Upper lobe of left lung (tissue), 6 donors: ENCODE results near the gene TENM4. TPM values are rescaled to one million over a fixed set of nuclear protein-coding genes. Genes with fewer than 3 reads are reported as not detected.
A peak's percentile ranks its signal among the peaks of the same experiment; 100 is the strongest.

Experiments
- ATAC-seq, 2 donors: fragments of 200-7000 bp; cut with Tn5 transposase; one replicate each; pipeline ENCODE4 v1.9.1; 2022; ENCODE audit warnings: mild to moderate bottlenecking in 2 of 2, moderate library complexity in 2 of 2; ENCODE audit not compliant: low FRiP score in 2 of 2
- DNase-seq, 2 donors: peaks; one replicate each; pipeline ENCODE4 v3.0.0-alpha.2; 2019 to 2020
- H3K27ac ChIP-seq, 4 donors: fragments of 200-600 bp; sonication (generic); one replicate each; pipeline ENCODE4 v1.5.1; 2016 to 2019
- H3K27me3 ChIP-seq, 4 donors: fragments of 200-600 bp; sonication (generic); one replicate each; pipeline ENCODE4 v1.5.1; 2017 to 2019
- H3K36me3 ChIP-seq, 4 donors: fragments of 200-600 bp; sonication (generic); one replicate each; pipeline ENCODE4 v1.5.1; 2016 to 2019
- H3K4me1 ChIP-seq, 4 donors: fragments of 200-600 bp; sonication (generic); one replicate each; pipeline ENCODE4 v1.5.1; 2018 to 2019
- H3K4me3 ChIP-seq, 4 donors: fragments of 200-600 bp; sonication (generic); one replicate each; pipeline ENCODE4 v1.5.1; 2017 to 2019; ENCODE audit warnings: mild to moderate bottlenecking in 2 of 4, moderate library complexity in 1 of 4
- H3K9me3 ChIP-seq, 4 donors: fragments of 200-600 bp; sonication (generic); one replicate each; pipeline ENCODE4 v1.5.1; 2018 to 2019
- EP300 ChIP-seq, 4 donors: sonication (generic); formaldehyde crosslinking; IDR thresholded peaks; one replicate each; pipeline ENCODE4 v1.5.1; 2017; ENCODE audit warnings: antibody characterized with exemption in 4 of 4, control low read depth in 2 of 4
- POLR2A ChIP-seq, 4 donors: fragments of 450-650 bp; IDR thresholded peaks; one replicate each; pipeline ENCODE4 v1.5.1; 2016 to 2017; ENCODE audit warnings: antibody characterized with exemption in 4 of 4, mild to moderate bottlenecking in 2 of 4
- POLR2AphosphoS5 ChIP-seq, 2 donors: sonication (generic); formaldehyde crosslinking; IDR thresholded peaks; one replicate each; pipeline ENCODE4 v1.5.1; 2017; ENCODE audit warnings: antibody characterized with exemption in 2 of 2
- WGBS, 2 donors: methylation state at CpG; one replicate each; pipeline ENCODE4 v1.1.5; 2017 to 2018; 5-methylcytosine and 5-hydroxymethylcytosine counted together
- total RNA-seq, 6 donors: library from RNA; depleted of rRNA in 4 of 6; stranded (reverse); fragments of >200 nt in 4 of 6; gene quantifications; one replicate each; pipeline versions ENCODE4 v1.1.0 to v1.2.1, GENCODE V29; 2016 to 2021
- TF ChIP-seq, protein P1 (sequence below), 6 experiments: fragments of 450-650 bp in 4 of 6; fragments of 200-600 bp in 2 of 6; sonication (generic) in 2 of 6; IDR thresholded peaks; one replicate each; pipeline ENCODE4 v1.5.1; 2016 to 2019; ENCODE audit warnings: antibody characterized with exemption in 6 of 6
- donor health status: DM: no; HTN: no; CAD: no; lungs with moderate emphysema.
- donor health status: DM: no; HTN: yes; CAD: no; lungs with severe emphysema.

The TENM4 gene
- total RNA-seq, 6 donors from 2014 or later, result 0.11 to 20.0 (median 3.7) TPM

DNA sequence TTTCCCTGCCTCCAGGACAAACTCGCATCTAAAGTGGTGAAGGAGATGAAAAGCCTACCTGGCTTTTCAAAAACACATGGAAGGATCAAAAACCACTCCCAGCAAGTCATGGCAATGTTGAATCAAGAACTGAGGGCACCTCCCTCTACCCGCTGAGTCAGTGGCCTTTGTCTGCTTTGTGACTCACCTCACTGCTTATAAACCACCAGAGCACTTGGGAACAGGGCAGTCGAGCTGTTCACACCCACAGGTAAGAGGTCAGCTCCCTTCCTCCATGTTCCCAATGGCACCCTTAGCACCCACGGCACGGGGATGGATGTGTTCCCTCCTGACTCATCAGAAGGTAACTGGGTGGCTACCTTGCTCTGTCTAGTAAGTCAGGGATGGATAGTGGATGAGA is 21.7 kb downstream of the TENM4 start:
- DNase-seq (peak in 1 of 2 donors; percentile 35), ATAC-seq (peak in 1 of 2 donors; percentile 59)
- Histone ChIP-seq H3K36me3 (no peaks in the 10 kb centered on the region), H3K27ac (no peak overlapping the region), H3K27me3 (no peaks in the 10 kb centered on the region), H3K4me3 (no peak overlapping the region), H3K9me3 (peaks cover 0 to 6% (median 0%) of the 10 kb centered on the region in 4 donors), H3K4me1 (peaks cover 0 to 3% (median 0%) of the 10 kb centered on the region in 4 donors)
- no peak for TF ChIP-seq POLR2A (IDR thresholded peaks at IDR 0.05)
- TF ChIP-seq, protein P1, sequence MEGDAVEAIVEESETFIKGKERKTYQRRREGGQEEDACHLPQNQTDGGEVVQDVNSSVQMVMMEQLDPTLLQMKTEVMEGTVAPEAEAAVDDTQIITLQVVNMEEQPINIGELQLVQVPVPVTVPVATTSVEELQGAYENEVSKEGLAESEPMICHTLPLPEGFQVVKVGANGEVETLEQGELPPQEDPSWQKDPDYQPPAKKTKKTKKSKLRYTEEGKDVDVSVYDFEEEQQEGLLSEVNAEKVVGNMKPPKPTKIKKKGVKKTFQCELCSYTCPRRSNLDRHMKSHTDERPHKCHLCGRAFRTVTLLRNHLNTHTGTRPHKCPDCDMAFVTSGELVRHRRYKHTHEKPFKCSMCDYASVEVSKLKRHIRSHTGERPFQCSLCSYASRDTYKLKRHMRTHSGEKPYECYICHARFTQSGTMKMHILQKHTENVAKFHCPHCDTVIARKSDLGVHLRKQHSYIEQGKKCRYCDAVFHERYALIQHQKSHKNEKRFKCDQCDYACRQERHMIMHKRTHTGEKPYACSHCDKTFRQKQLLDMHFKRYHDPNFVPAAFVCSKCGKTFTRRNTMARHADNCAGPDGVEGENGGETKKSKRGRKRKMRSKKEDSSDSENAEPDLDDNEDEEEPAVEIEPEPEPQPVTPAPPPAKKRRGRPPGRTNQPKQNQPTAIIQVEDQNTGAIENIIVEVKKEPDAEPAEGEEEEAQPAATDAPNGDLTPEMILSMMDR (IDR thresholded peaks at IDR 0.05), result no peak
- TF ChIP-seq EP300 (IDR thresholded peaks at IDR 0.05), result no peak
- no peak for TF ChIP-seq POLR2AphosphoS5 (IDR thresholded peaks at IDR 0.05)
- 85 to 89% methylated on average over 4 to 5 of the region's 5 CpGs for WGBS, 2 donors

DNA sequence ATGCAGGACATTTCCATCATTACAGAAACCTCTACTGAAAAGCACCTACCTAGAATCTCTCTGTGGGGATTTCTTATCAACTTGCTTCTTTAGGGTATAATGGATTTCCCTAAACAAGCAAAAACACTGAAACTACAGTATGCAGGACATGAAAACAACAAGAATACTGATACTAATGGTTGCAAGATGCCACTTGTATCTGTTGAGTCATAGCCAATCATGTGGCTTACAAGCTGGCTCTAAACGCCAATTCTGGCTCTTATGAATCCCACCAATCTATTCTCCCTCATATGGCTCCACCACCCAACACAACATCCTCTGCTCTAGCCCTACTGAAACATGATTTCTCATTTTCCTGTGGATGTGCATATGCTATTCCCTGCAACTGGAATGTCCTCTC is 22.6 kb downstream of the TENM4 start:
- ATAC-seq (no peak), DNase-seq (no peak)
- Histone ChIP-seq H3K9me3 (peaks cover 0 to 6% (median 0%) of the 10 kb centered on the region in 4 donors), H3K4me3 (no peak overlapping the region), H3K4me1 (peaks cover 0 to 5% (median 0%) of the 10 kb centered on the region in 4 donors), H3K27ac (no peak overlapping the region), H3K36me3 (no peaks in the 10 kb centered on the region), H3K27me3 (no peaks in the 10 kb centered on the region)
- TF ChIP-seq, protein P1 (IDR thresholded peaks at IDR 0.05), result no peak
- no peak for TF ChIP-seq POLR2A (IDR thresholded peaks at IDR 0.05)
- no peak for TF ChIP-seq POLR2AphosphoS5 (IDR thresholded peaks at IDR 0.05)
- no peak for TF ChIP-seq EP300 (IDR thresholded peaks at IDR 0.05)
- whole genome bisulfite sequencing, 2 donors, result 69 to 73% methylated on average over 1 of the region's 1 CpG

DNA sequence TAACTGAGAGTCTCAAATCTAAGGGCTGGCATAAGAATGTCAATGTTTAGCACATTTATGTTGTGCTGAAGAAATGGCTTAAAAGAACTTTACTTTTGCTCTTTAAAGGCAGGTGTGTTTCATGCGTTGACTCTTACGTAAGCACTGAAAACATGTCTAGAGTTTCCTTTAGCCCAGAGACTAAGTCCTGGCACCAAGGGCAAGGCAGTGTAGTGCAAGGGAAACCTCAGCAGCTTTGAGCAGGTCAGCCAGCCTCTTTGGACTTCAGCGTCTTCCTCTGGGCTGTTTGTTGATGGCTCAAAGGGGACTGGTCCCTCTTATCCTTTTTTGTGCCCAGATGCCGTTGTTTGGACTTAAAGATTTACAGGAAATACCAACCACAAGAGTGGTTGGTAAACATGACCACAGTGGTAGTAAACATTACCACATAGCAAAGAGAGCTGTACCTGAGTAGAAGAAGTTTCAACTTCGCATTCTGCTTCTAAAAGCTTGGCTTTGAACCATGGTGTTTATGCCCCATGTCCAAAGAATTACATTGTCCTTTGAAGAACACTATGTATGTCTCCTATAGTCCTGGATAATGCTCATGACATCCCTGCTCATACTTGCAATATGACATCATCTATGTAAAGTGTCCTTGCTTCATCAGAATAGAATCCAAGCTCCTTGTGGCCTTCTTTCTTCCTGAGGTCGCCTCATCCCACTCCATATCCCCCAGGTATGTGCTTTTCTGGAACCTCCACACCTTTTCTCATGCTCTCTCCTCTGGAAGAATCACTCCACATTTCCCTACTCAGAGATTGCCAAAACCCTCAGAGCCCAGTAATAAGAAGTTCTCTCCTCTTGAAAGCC is 23.5 kb downstream of the TENM4 start:
- Histone ChIP-seq H3K27ac (no peak overlapping the region), H3K4me1 (peaks cover 0 to 5% (median 0%) of the 10 kb centered on the region in 4 donors), H3K4me3 (no peak overlapping the region), H3K27me3 (no peaks in the 10 kb centered on the region), H3K36me3 (no peaks in the 10 kb centered on the region), H3K9me3 (peaks cover 0 to 6% (median 0%) of the 10 kb centered on the region in 4 donors)
- 61 to 72% methylated on average over 6 of the region's 6 CpGs for WGBS, 2 donors
- TF ChIP-seq, protein P1 (IDR thresholded peaks at IDR 0.05), result no peak
- TF ChIP-seq EP300 (IDR thresholded peaks at IDR 0.05) (no peak), POLR2AphosphoS5 (IDR thresholded peaks at IDR 0.05) (no peak), POLR2A (IDR thresholded peaks at IDR 0.05) (no peak)
- DNase-seq (no peak), ATAC-seq (no peak)

DNA sequence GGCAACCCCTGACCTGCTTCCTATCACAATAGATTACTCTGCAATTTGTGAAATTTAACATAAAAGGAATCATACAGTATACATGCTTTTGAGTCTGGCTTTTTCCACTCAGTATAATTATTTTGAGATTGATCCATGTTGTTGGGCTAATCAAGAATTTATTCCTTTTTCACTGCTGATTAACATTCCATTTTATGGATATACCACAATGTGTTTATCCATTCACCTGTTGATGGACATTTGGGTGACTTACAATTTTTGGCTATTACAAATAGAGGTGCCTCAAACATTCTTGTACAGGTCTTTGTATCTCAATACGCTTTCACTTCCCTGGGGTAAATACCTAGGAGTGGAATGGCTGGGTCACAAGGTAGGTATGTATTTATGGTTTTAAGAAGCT is 24.9 kb downstream of the TENM4 start:
- Histone ChIP-seq H3K4me1 (peaks cover 0 to 5% (median 0%) of the 10 kb centered on the region in 4 donors), H3K9me3 (peaks cover 0 to 6% (median 0%) of the 10 kb centered on the region in 4 donors), H3K4me3 (no peak overlapping the region), H3K36me3 (no peaks in the 10 kb centered on the region), H3K27ac (no peak overlapping the region), H3K27me3 (no peaks in the 10 kb centered on the region)
- WGBS, 2 donors, result 88 to 95% methylated on average over 1 of the region's 1 CpG
- DNase-seq (no peak), ATAC-seq (no peak)
- no peak for TF ChIP-seq EP300 (IDR thresholded peaks at IDR 0.05)
- TF ChIP-seq, protein P1 (IDR thresholded peaks at IDR 0.05), result no peak
- no peak for TF ChIP-seq POLR2A (IDR thresholded peaks at IDR 0.05)
- no peak for TF ChIP-seq POLR2AphosphoS5 (IDR thresholded peaks at IDR 0.05)
